ENCODE data around the gene LRRC74A.

The LRRC74A gene

DNA sequence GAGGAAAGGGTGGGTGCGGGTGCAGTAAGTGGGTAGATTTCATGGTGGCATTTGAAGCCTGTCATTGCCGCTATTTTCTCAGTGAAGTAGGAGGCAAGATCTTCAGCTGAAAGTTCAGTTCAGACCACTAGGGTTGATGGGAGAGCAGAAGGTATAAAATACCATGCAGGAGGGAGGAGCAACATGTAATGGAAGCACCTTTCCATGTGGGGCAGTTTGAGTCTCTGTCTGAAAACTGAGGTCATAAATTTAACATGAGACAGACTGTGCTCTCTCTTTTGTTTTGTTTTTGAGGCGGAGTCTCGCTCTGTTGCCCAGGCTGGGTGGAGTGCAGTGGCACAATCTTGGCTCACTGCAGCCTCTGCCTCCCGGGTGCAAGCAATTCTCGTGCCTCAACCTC is 22.7 kb downstream of the LRRC74A start:
- DNase-seq, result no peak
- ATAC-seq, result no peak

DNA sequence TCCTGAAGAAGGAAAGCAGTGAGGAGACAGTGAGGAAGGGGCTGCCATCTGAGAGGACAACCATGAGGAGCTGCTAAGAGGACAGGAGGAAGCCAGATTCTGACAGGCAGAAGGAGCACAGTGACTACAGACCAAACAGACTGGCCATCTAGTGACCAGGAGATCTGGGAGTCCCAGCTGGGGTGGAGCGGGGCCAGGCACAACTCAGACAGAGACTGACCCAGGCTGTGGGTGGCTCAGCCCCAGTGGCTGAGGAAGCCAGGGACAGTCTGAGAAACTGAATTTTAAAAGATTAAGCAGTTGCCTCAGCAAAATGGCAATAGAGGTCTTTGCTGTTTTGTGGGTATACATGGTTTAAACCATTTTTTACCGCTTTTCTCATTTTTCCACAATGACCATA is 28.9 kb downstream of the LRRC74A start:
- DNase-seq, result no peak
- no peak for ATAC-seq

DNA sequence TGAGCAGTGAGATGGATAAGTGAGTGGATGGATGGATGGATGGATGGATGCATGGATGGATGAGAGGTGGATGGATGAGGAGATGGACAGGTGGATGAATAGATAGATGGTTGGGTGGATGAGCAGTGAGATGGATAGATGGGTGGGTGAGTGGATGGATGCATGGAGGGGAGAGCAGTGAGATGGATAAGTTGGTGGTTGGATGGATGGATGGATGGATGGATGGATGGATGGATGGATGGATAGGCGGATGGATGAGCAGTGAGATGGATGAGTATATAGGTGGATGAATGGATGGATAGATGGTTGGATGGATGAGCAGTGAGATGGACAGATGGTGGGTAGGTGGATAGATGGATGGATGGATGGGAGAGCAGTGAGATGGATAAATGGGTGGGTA is 30.6 kb downstream of the LRRC74A start:
- no peak for ATAC-seq

DNA sequence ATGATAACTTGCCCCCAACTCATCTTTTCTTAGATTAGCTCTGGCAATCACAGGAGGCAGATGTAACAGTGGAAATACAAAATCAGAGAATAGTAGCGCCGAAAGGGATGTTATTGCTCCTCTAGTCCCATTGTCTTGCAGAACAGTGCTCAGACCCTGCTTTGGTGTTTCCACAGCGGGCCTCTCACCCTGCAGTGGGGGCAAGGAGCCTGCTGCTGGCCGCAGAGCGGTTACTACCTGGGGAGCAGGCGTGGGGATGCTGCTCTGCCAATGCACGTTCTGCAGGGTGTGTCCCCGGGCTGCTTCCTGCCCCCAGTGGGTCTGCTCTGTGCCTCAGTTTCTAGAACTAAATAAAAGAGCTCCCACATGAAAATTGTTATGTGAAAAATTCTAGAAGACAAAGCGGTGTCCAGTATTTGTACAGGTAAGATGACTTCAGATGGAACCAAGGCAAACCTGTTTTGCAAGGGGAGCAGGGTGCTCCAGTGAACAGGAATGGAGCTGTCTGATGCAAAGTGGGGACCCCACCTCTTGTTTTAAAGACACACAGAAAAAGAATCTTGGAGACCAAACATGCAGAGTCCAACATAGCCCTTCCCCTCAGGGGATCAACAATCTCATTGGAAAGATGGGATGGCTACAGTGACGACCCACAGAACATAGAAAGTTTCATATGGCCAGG is 35.5 kb downstream of the LRRC74A start:
- DNase-seq (no peak), ATAC-seq (no peak)

More for the DNA sequence above, 30.6 kb downstream of the LRRC74A start:
- DNase-seq, result no peak

DNA sequence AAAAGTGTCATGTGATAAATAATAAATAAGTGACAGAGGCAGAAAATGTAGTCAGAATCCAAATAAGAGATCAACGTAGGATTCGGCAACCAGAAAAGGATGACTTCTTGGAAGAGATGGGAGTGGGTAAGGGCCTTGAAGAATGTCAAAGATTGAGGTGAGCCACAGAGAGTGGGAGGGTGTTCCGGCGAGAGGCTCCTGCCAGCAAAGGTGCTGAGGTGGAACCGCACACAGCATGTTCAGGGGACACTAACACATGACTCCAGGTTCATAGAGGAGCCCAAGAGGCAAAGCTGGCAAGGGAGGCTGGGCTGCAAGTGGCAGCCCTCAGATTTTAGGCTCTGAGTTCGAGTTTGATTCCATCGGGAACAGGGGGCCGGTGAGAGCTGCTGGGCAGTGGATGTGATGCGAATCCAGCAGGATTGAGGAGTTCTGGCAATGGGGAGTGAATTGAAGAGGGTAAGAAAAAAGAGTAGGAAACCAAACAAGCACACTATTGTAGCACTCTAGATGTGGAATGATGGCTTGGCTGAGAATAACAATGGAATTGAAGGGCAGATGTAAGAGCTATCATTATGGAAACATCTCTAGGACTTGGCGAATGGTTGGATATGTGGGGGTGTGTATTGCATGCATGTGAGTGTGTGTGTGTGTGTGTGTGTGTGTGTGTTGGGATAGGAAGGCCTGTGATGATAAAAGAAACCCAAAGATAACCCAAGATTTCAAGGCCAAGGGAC is 36.5 kb downstream of the LRRC74A start:
- DNase-seq (no peak), ATAC-seq (no peak)

DNA sequence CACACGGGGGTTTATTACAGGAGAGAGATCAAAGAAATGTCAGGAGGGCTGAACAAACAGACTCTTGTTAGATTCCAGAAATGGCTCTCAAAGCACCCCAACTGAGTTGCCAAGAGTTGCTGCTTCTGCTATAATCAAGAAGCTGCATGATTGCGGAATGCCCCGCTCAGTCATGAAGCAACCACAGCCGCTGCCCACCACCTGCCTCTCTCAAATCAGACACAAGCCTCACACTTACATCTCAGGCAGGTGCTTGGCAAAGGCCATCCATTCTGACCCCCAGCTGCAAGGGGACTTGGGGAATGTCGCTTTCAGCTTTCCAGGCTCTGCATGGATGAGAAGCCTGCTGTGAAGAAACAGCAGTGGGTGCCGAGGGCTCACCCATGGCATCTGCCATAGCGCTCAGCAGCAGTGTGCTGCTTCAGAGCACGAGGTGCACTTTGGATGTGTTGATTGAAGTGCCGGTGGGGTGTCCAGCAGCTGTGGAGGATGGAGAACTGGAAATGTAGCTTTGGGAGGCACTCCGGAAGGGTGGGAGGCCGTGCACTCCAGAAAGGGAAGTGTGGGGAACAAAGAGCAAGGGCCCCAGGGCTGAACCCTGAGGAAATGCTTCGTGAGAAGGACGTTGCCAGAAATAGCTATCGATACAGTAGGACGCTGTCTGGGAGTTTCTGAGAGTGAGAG is 37.7 kb downstream of the LRRC74A start:
- DNase-seq (peak; percentile 15), ATAC-seq (peak; percentile 38)

DNA sequence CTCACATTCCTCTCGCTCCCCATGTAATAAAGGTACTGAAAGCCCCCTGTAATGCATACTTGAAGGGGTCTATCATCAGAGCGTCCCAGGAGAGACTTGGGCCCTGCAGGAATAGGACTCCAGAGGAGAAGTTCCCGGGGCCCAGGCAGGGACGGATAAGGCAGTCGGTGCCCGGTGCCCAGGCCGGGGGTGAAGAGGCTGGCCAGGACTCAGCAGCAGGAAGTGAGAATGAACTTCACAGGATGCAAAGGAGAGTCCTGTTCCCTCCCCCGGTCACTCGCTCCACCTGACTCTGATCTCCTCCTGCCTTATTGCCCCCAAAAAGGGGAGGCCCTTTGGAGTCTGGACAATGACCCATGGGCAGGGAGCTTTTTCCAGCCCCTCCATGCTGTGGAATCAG is 40.2 kb downstream of the LRRC74A start:
- DNase-seq, result no peak
- no peak for ATAC-seq

DNA sequence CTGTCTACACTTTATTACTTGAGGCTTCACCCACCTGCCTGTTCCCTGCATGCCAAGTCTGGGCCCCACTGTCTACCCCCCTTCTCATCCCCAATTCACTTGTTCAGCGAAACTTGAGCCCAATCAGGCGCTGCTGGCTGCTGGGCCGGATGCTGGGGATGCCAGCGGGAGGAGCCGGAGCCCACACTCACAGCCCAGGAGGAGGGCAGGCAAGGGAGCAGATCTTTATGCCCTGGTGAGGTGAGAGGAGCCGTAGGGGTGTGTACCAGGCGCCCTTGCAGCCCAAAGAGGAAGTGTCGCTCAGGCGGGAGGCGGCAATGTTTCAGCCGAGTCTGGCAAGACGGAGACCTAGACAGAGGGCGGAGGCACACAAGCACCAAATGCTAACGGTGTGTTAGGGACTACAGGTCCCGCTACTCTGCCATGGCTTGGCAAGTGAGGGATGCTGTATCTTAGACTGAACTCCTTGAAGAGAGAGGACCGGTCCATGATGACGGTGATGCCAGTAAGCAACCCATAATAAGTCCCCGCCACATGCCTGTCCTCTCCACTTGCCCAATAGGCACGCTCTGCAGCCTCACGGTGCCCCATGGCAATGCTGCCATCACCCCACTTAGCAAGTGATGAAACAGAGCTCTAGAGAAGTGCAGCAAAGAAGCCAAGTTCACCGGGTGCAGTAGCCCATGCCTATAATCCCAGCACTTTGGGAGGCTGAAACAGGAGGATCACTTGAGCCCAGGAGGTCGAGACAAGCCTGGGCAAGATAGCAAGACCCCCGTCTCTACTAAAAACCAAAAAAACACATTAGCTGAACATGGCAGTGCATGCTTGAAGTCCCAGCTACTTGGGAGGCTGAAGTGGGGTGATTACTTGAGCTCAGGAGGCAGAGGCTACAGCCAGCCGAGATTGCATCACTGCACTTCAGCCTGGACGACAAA is 41.6 kb downstream of the LRRC74A start:
- peak; percentile 33 for DNase-seq
- peak; percentile 49 for ATAC-seq

DNA sequence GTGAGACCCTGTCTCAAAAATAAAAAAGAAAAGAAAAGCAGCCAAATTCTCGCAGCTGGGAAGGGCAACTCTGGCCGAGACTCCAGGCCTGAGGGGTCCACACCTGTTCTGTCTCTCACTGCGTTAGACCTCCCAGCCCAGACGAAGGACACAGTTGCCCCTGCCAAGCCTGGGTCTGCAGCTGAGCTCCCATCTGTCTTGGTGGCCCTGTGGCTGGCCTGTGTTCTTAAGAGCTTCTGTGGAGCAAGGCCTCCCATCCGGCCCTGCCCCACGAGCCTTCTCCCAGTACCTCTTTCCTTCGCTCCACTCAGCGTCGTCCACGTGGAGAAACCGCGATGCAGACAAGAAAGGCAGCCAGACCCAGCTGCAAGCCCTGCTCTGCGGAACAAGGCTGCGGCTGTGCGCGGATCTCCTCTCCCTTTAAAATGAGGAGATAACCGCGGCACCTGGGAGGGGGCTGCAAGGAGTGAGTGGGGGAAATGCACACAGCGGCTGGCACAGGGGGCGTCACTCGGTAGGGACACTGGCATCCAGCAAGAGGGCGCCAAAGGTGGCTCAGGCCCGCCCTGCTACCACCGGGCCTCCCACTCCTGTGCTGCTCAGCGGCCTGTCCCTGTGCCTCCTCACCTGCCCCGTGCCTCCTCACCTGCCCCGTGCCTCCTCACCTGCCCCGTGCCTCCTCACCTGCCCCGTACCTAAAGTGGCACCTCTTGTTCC is 42.4 kb downstream of the LRRC74A start:
- ATAC-seq (no peak), DNase-seq (no peak)

DNA sequence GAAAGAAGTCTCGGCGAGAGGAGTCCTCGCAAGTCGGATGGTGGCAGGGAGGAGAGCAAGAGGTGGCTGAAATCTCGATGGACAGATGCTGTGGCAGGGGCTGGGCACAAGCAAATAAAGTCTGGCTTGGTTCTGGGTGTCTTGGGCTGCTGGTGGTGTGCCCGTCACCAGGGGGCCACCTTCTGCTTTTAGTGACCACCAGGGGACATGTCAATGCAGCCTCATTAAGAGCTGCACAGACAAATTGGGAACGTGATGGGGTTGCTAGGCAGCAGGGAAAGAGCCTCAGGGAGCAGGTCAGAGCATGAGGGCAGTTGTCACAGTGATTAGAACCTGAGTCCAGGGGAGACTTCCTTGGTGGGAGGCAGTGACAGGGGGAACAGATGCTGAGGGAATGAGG is 44.0 kb downstream of the LRRC74A start:
- ATAC-seq (no peak), DNase-seq (no peak)

DNA sequence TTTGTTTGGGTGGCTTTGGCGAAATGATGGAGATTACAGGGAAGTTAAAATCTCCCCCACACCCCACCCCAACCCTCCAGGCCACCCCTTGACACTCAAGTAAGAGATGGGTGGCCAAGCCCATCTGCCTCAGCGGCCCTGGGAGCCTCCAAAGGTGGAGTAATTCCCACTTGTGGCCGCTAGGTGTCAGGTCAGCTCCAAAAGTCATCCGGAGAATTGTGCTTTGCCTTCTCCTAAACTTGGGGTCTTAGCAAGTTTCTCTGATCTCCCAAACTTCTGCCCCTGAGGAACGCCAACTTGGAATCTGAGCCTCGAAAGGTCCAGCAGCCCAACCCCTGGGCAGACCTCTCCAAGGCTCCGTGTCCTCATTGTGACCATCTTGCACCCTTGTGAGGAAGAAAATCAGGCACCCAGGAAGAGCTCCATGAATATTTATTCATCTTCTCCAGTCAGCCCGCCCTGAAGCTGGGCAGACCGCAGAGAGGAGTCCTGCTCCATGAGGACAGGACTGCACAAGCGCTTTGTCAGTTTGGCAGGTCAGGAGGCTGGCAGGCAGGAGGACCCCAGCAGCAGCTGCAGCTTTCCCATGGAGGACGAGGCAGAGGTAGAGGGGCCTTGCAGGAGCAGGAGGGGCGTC is 46.7 kb downstream of the LRRC74A start:
- peak; percentile 53 for ATAC-seq
- DNase-seq, result peak; percentile 70

DNA sequence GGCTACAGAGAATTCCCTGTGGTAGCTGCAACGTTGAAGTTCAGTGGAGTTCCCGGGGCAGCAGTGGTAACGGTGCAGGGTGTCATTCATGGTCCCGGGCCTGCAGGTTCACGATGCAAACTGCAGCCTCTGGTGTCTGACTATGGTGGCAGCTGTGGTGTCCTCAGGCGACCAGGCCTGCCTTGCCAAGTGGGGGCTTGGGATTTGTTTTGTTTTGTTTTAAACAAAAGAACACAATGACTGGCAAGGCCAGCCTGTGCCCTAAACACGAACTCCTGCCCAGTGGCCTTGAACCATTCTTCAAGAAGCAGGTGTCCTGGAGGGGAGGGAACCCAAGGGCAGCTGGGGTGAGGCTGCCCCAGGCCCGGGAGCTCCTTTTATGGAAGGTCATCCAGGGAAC is 48.5 kb downstream of the LRRC74A start:
- ATAC-seq, result no peak
- no peak for DNase-seq

DNA sequence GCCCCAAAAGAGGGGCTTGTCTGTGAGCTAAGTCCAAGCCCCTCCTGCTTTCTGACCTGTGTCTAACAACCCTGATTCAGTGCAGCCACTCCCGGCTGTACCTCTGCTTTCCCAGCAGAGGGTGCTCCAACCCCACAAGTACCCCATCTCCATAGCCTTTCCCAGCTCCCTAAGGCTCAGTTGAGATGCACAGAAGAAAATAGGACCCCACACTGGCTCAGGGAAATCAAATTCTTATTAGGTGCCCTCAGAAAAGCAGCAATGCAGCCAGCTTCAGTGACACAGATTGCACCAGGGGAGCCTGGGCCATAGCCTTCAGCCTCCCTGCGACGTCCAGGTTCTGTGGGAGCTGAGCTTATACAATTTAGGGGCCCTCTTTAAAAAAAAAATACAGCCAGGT is 49.9 kb downstream of the LRRC74A start:
- ATAC-seq, result peak; percentile 66
- DNase-seq, result peak; percentile 55

DNA sequence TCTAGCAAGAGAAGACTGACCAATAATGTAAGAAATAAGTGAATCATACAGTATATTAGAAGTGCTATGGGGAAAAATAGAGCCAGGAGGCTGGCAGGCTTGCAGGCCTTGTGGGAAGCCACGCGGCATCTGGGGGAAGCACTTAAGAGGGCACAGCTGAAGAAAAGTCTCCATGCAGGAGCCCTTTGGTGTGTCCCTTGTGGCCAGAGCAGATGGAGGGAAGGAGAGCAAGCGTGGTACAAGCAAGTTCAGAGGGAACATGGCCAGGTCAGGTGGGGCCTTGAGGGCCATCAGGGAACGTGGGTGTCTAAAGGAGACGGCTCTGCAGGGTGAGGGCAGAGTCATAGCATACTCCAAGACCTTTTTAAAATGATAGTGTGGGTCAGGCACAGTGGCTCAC is 51.7 kb downstream of the LRRC74A start:
- DNase-seq (no peak), ATAC-seq (no peak)

DNA sequence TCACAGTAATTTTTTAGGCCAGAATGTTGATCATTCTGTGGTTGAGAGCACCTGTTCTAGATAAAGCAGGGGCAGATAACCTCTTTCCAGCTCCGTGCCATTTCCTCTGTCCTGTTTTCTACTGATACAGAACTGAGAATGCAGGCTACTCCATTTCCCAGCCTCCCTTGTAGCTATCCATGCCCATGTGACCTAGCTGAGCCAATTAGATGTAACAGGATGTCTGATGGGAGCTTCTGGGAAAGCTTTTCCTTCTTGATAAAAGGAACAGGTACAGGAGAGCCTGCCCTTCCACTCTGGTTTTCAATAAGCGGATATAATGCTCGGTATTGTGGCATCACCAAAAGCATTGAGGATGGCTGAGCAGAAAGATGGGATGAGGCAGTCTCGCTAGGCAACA is 54.2 kb downstream of the LRRC74A start:
- ATAC-seq (no peak), DNase-seq (no peak)

DNA sequence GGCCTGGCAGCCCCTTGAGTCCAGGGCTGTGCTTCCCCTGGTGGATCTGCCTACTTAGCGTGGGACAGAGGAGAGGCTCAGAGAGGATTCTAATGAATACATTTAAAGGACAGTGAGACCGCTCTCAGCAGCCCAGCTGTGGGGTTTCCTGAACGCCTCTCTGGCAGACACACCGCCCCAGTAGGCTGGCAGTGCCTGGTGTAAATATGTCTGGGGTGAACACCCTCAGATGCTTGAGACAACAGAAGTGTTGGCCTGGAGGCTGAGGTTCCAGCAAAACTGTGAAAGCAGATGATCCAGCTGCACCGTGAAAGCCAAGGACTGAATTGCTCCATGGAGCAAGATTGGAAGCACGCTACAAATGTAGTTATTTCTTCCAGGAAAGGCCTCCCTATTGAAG is 55.1 kb downstream of the LRRC74A start:
- ATAC-seq, result no peak

DNA sequence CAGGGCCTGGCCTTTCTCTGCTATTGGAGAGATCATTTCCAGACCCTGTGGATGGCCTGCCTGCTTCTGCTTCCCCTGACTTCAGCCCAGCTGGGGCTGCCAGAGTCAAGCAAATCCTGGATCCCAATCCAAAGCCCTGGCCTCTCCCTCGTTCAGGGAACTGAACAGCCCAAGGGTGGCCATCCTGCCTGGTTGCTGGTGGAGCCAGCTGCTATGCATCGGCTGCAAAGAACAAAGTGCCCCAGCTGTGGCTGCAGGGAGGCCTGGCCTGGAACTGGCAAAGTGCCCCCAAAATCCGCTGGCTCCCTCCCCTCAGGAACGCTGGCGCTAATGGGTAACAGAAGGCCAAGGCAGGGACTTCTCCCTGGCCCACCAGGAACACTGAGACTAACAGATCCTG is 56.4 kb downstream of the LRRC74A start:
- ATAC-seq (no peak), DNase-seq (no peak)

More for the DNA sequence above, 55.1 kb downstream of the LRRC74A start:
- DNase-seq, result no peak

DNA sequence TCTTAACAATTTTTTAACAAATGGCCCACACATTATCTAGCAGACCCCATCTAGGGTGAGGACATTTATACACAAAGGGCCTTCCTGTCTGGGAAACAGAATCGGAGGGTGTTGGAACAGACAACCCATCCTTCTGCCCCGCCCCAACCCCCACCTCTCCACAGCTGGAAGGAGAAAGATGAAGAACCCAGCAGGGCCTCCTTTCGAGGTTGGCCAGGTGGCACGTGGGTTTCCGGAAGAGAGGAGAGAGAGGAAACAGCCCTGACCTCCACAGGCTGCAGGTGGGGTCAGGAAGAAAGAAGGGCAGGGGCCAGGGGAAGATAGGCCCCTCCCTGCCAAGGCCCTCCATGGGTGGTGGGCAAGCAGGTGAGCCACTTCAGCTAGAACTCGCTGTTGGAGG is 57.2 kb downstream of the LRRC74A start:
- ATAC-seq (no peak), DNase-seq (no peak)

DNA sequence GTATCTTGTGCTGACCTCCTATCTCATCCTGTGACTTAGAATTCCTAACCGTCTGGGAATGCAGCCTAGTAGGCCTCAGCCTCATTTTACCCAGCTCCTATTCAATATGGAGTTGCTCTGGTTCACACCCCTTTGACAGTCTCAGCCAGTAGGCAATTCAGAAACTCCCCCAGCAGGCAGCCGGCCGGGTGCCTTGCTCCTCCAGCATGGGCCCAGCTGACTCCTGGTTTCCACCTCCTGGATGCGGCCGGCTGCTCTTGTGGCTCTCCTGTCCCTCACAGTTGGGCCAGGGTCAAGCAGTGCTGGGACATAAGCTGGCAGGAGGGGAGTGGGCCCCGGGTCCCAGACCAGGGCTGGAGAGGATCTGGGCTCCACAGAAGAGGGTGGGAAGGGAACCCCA is 58.2 kb downstream of the LRRC74A start:
- no peak for ATAC-seq
- DNase-seq, result no peak

DNA sequence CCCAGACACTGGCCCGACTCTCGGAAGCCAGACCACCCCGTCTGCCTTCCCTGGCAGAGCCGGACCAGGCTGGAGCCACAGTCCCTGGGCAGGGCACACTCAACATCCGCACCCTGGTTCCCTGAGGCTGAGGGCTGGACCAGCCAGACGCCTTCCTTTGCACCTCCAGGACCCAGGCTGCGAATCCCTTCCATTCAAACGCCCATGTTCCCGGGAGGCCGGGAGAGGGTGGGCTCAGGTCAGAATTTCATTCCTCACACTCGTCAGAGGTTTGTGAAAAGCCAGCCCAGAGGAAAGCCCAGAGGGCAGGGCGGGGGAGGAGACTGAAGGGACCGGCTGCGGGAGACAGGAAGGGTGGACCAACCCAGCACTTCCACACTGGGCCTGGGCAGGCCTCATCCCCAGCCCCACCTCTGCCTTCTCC is 58.7 kb downstream of the LRRC74A start:
- DNase-seq (no peak), ATAC-seq (no peak)

DNA sequence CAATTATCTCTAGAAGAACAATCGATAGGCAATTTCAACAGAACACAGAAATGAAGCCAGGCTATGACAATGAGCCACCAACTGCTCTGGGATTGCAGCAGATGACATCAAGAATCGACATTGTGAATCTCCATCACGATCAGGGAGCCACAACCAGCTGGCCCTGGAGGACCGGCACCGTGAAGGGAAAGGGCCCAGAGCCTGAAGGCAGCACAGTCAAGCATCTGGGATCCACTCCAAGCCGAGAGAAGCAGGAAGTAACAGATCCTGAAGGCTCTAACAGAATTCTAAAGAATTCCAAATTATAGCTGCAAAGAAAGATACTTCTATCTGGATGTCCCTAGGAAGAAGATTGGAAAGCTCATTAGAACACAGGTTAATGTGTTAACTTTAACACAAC is 61.0 kb downstream of the LRRC74A start:
- no peak for DNase-seq
- ATAC-seq, result no peak

Data from stimulated activated naive CD8-positive, alpha-beta T cell treated with anti-CD3 and anti-CD28 coated beads, Interleukin-15, Interleukin-2, amounts not matched to agents 100 U/mL and 50 U/mL, for 24 hours (primary cell).